GM12865 (cell line): Measurements from ENCODE around the gene ATP5ME.
"Not testable (repeated sequence)": the region's sequence is repeated elsewhere in the genome, so short reads cannot be mapped to it uniquely, and the experiment has no call there.

Experiments
- DNase-seq: peaks from one replicate; pipeline ENCODE4 v3.0.0; 2010; ENCODE audit warnings: low read depth
- H3K4me3 ChIP-seq: 2 replicates; pipeline ENCODE4 v1.5.1; 2011; ENCODE audit warnings: mild to moderate bottlenecking, low read depth, low read length, control low read depth
- CTCF ChIP-seq: IDR thresholded peaks from 2 replicates; pipeline ENCODE4 v1.5.1; 2011; ENCODE audit warnings: low read length, control low read depth, low read depth, inconsistent platforms; ENCODE audit not compliant: insufficient read depth; ENCODE audit errors: missing control alignments

The ATP5ME gene

GRCh38 chr4:647481-647880 is 26.6 kb downstream of the ATP5ME start:
- TF ChIP-seq CTCF, result no peak
- no peak for DNase-seq
- no peak overlapping the region for H3K4me3 ChIP-seq

- DNase-seq, result no peak
- TF ChIP-seq CTCF, result no peak
- no peak overlapping the region for H3K4me3 ChIP-seq
Measured at GRCh38 chr4:646460-646859, 27.6 kb downstream of the ATP5ME start.

- DNase-seq, H3K4me3 ChIP-seq: not testable (repeated sequence)
Measured at GRCh38 chr4:642366-642765, 31.7 kb downstream of the ATP5ME start.

- TF ChIP-seq CTCF, result no peak
- no peak overlapping the region for H3K4me3 ChIP-seq
- no peak for DNase-seq
Measured at GRCh38 chr4:637536-638280, 36.4 kb downstream of the ATP5ME start.

- H3K4me3 ChIP-seq, result no peak overlapping the region
- no peak for DNase-seq
- no peak for TF ChIP-seq CTCF
Measured at GRCh38 chr4:636628-637159, 37.4 kb downstream of the ATP5ME start.

- H3K4me3 ChIP-seq, result no peak overlapping the region
- no peak for DNase-seq
- TF ChIP-seq CTCF, result no peak
Measured at GRCh38 chr4:635851-636627, 38.0 kb downstream of the ATP5ME start.

GRCh38 chr4:635066-635835 is 38.8 kb downstream of the ATP5ME start:
- not testable (repeated sequence) for H3K4me3 ChIP-seq, DNase-seq
